Brain microvascular endothelial cell (primary cell): Measurements from ENCODE around the gene STAT5B.

ENCODE experiments used
- DNase-seq: peaks from one replicate; pipeline ENCODE4 v3.0.0-alpha.2; 2020
- H3K27ac ChIP-seq: fragments of 250-450 bp; sonication (Bioruptor Pico); 2 replicates; pipeline ENCODE4 v1.5.1; 2020; ENCODE audit warnings: mild to moderate bottlenecking, moderate library complexity
- H3K27me3 ChIP-seq: fragments of 250-450 bp; sonication (Bioruptor Pico); replicated peaks from 2 replicates; pipeline ENCODE4 v1.5.1; 2020; ENCODE audit warnings: mild to moderate bottlenecking
- H3K36me3 ChIP-seq: fragments of 250-450 bp; sonication (Bioruptor Pico); replicated peaks from 2 replicates; pipeline ENCODE4 v1.5.1; 2020; ENCODE audit warnings: mild to moderate bottlenecking
- H3K4me3 ChIP-seq: 2 replicates; pipeline ENCODE4 v1.5.1; 2011; ENCODE audit warnings: low read depth, mild to moderate bottlenecking, control low read depth, low read length, moderate library complexity
- CTCF ChIP-seq: IDR thresholded peaks from 2 replicates; pipeline ENCODE4 v1.5.1; 2011; ENCODE audit warnings: low read depth, mild to moderate bottlenecking, moderate library complexity, low read length, control low read depth, inconsistent platforms; ENCODE audit errors: missing control alignments
- in situ Hi-C: cut with HindIII; loops from 2 replicates; pipeline ENCODE4 v1.10.0; 2017; ENCODE audit warnings: low sequenced_read_pairs, low pct_ligation_motif_present

Gene STAT5B

GRCh38 chr17:42287977-42288802 is 12.0 kb upstream of the STAT5B start, which contains the start of gene STAT5A:
TSS of gene STAT5A (plus strand) at chr17:42288498. CDS start at chr17:42289412, 914 bp downstream.
- no peak for TF ChIP-seq CTCF
- DNase-seq, result peak; percentile 59

DNA sequence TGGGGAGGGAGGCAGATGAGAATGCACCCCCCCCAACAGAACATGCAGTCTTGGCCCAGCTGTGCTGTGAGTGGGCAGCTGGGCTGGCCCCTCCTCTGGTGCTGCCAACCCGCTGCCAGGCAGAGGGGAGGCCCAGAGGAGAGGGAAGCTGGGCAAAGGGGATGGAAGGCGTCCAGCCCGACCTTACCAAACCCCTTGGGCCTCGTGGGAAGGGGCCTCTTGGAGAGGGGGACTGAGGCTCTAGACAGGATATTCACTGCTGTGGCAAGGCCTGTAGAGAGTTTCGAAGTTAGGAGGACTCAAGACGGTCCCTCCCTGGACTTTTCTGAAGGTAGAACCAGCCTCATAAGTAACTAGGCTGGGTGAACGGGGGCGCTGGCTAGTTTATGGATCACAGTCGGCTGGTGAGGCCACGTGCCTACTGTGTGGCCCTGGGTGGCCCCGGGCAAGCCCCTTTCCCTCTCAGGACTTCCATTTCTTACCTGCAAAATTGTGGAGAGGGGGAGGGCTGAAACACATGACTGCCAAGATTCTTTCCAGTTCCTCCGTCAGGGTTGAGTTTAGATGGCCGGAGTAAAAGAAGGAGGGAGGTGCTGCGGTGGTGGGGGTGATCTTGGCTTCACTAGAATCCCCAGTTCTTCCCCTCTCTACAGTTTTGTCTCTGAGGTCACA is 11.2 kb upstream of the STAT5B start:
- H3K27ac ChIP-seq, result no peak overlapping the region
- in situ Hi-C loops, result no loop called here
- no peak for DNase-seq
- no peak for TF ChIP-seq CTCF
- H3K36me3 ChIP-seq, result no peaks in the 10 kb centered on the region
- H3K27me3 ChIP-seq, result no peaks in the 10 kb centered on the region
- peak overlapping the region; percentile 41 for H3K4me3 ChIP-seq

More at GRCh38 chr17:42287977-42288802, 12.0 kb upstream of the STAT5B start, which contains the start of gene STAT5A:
- Histone ChIP-seq H3K36me3 (no peaks in the 10 kb centered on the region), H3K27me3 (no peaks in the 10 kb centered on the region), H3K27ac (no peak within 1 kb of the TSS), H3K4me3 (peak within 1 kb of the TSS; percentile 41)
- in situ Hi-C loops, result no loop called here

GRCh38 chr17:42286411-42287221 is 10.4 kb upstream of the STAT5B start:
- no peaks in the 10 kb centered on the region for H3K27me3 ChIP-seq
- DNase-seq, result no peak
- TF ChIP-seq CTCF, result no peak
- in situ Hi-C loops, result no loop called here
- no peak overlapping the region for H3K4me3 ChIP-seq
- H3K36me3 ChIP-seq, result no peaks in the 10 kb centered on the region
- H3K27ac ChIP-seq, result no peak overlapping the region

DNA sequence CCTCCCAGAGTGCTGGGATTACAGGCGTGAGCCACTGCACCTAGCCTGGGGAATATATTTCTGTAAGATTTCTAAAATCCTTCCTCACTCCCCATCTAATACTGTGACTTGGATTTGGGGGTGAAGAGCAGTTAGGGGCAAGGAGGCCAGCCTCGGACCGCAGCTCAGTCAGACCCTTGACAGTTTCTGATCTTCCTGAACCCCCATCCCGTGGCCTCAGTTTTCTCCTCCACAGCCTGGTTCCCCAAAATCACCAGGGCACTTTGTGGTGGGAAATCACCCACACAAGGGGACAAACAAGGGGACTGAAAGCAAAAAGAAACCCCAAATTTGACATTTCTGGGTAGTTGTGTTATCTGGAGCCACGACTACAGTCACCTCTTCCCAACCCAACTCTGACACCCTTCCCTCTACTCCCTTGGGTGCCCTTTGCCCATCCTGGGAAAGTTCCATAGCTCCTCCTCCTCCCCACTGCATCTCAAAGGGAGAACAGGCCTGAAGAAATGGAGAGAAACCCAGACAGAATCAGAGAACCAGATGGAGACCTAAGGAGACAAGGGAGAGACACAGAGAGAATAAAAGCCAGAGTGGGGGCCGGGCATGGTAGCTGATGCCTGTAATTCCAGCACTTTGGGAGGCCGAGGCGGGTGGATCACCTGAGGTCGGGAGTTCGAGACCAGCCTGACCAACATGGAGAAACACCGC is 9.3 kb upstream of the STAT5B start:
- Histone ChIP-seq H3K36me3 (no peaks in the 10 kb centered on the region), H3K27me3 (no peaks in the 10 kb centered on the region), H3K4me3 (no peak overlapping the region), H3K27ac (no peak overlapping the region)
- no peak for TF ChIP-seq CTCF
- in situ Hi-C loops, result no loop called here
- no peak for DNase-seq

DNA sequence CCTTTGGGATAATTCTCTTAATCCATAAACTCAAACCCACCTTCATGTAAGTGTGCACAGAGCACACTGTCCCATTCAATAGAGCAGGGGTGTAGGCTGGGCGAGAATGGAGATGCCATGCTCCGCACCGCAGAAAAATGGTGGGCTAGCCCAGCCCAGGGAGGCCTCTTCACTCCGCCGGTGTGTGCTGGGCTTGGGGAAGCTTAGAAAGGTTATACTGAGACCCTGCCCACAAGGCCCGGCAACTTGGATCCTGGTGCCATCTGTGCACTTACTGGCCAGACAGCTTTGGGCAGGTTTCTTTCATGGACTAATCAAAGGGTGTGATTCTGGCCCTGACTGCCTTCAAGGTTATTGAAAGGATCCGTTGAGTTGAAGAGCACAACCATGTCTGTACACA is 8.4 kb upstream of the STAT5B start:
- no peak for DNase-seq
- no peaks in the 10 kb centered on the region for H3K27me3 ChIP-seq
- H3K27ac ChIP-seq, result no peak overlapping the region
- no peaks in the 10 kb centered on the region for H3K36me3 ChIP-seq
- no peak for TF ChIP-seq CTCF
- H3K4me3 ChIP-seq, result no peak overlapping the region
- in situ Hi-C loops, result no loop called here
